ENCODE results near the gene CALY.

Gene CALY

DNA sequence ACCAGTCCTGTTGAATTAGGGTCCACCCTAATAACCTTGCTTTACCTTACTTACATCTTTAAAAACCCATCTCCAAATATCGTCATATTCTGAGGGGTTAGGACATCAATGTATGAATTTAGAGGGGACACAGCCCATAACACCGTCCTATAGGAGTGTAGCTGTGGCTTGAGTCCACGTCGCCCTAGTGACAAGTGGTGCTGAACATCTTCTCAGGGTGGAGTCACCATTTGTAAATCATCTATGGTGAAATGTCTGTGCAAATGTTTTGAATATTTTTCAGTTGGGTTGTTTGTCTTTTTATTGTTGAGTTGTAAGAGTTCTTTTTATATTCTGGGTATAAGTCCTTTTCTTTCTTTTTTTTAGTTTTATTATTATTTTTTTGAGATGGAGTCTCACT is 5.3 kb upstream of the CALY start:
- no peak overlapping the region for H2AFZ ChIP-seq (ENCODE audit: low read depth, low read length)
- no peak overlapping the region for H4K8ac ChIP-seq (ENCODE audit: low read length)
- no peak overlapping the region for H3K27ac ChIP-seq (ENCODE audit: low read length, poor library complexity, severe bottlenecking)
- peaks cover 16 to 71% of the 10 kb centered on the region in 2 experiments for H3K27me3 ChIP-seq (ENCODE audit: control insufficient read depth in 1 of 2, insufficient read depth in 1 of 2, low read length in 2 of 2)
- no peak overlapping the region for H3K4me3 ChIP-seq (ENCODE audit: insufficient read depth in 1 of 2, low read depth in 1 of 2, low read length in 2 of 2)
- H2BK120ac ChIP-seq (ENCODE audit: low read depth, low read length), result no peak overlapping the region
- no peak overlapping the region for H3K4ac ChIP-seq (ENCODE audit: low read depth in 1 of 2, low read length in 2 of 2)
- H2AK5ac ChIP-seq (ENCODE audit: low read length, severe bottlenecking), result no peak overlapping the region
- no peaks in the 10 kb centered on the region for H3K36me3 ChIP-seq (ENCODE audit: control insufficient read depth in 1 of 2, insufficient read depth in 2 of 2, low read depth in 1 of 2, low read length in 2 of 2)
- H2BK5ac ChIP-seq (ENCODE audit: low read depth, low read length, poor library complexity, severe bottlenecking), result no peak overlapping the region
- H3K4me1 ChIP-seq (ENCODE audit: control insufficient read depth, insufficient read depth, low read depth, low read length), result peaks cover 5% of the 10 kb centered on the region
- no peaks in the 10 kb centered on the region for H3K9me3 ChIP-seq (ENCODE audit: control insufficient read depth, low read length)
- no peak overlapping the region for H3K14ac ChIP-seq (ENCODE audit: low read length in 2 of 2)
- H3K4me2 ChIP-seq (ENCODE audit: low read length, poor library complexity, severe bottlenecking), result no peak overlapping the region
- no peak overlapping the region for H3K23ac ChIP-seq (ENCODE audit: low read length in 2 of 2)
- no peak for DNase-seq
- H3K18ac ChIP-seq (ENCODE audit: low read depth in 1 of 2, low read length in 2 of 2), result no peak overlapping the region
- H2BK12ac ChIP-seq (ENCODE audit: low read length in 2 of 2), result no peak overlapping the region
- no peaks in the 10 kb centered on the region for H3K79me1 ChIP-seq (replicated peaks; ENCODE audit: low read length, poor library complexity, severe bottlenecking)
- 88% methylated on average over 4 of the region's 4 CpGs for WGBS
- no peak overlapping the region for H4K91ac ChIP-seq (ENCODE audit: low read length)
- H2BK15ac ChIP-seq (ENCODE audit: low read depth, poor library complexity, severe bottlenecking), result no peak overlapping the region
- H3K9ac ChIP-seq (ENCODE audit: low read length), result no peak overlapping the region

DNA sequence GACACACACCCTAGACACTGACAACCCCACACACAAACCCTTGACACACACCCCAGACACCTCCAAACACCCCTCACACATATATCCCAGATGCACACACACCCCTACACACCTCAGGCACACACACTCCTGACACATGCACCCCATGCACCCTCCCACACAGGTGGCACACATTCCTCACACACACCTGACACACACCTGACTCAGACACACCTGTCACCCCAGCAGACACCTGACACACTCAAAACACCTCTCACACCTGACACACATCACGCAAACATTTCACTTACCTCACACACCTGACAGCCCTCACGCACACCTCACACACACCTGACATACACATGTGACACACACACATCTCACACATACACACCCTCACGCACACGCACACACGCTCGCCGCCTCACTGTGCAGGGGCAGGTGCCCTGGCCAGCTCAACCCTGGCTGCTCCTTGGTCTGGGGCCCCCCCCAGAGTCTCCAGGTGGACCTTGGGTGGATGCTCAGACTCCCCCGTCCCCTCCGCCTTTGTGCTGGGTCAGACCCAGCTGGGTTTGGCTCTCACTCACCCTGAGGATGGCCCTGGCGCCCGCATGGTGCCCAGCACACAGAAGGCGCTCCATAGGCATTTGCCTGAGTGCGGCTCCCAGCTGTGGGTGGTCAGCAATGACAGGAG is 3.1 kb upstream of the CALY start:
- Histone ChIP-seq H3K14ac (ENCODE audit: low read length in 2 of 2) (no peak overlapping the region), H2BK15ac (ENCODE audit: low read depth, poor library complexity, severe bottlenecking) (no peak overlapping the region), H3K27ac (ENCODE audit: low read length, poor library complexity, severe bottlenecking) (no peak overlapping the region), H3K36me3 (ENCODE audit: control insufficient read depth in 1 of 2, insufficient read depth in 2 of 2, low read depth in 1 of 2, low read length in 2 of 2) (peaks cover 0 to 5% of the 10 kb centered on the region in 2 experiments), H3K79me1 (replicated peaks; ENCODE audit: low read length, poor library complexity, severe bottlenecking) (no peaks in the 10 kb centered on the region), H3K18ac (ENCODE audit: low read depth in 1 of 2, low read length in 2 of 2) (no peak overlapping the region), H3K4me1 (ENCODE audit: control insufficient read depth, insufficient read depth, low read depth, low read length) (peaks cover 24% of the 10 kb centered on the region), H3K4me2 (ENCODE audit: low read length, poor library complexity, severe bottlenecking) (no peak overlapping the region), H3K23ac (ENCODE audit: low read length in 2 of 2) (no peak overlapping the region), H2BK120ac (ENCODE audit: low read depth, low read length) (no peak overlapping the region), H2BK12ac (ENCODE audit: low read length in 2 of 2) (no peak overlapping the region), H2AK5ac (ENCODE audit: low read length, severe bottlenecking) (no peak overlapping the region), H4K91ac (ENCODE audit: low read length) (no peak overlapping the region), H3K9ac (ENCODE audit: low read length) (no peak overlapping the region), H2AFZ (ENCODE audit: low read depth, low read length) (no peak overlapping the region), H3K4me3 (ENCODE audit: insufficient read depth in 1 of 2, low read depth in 1 of 2, low read length in 2 of 2) (no peak overlapping the region), H3K4ac (ENCODE audit: low read depth in 1 of 2, low read length in 2 of 2) (no peak overlapping the region), H3K27me3 (ENCODE audit: control insufficient read depth in 1 of 2, insufficient read depth in 1 of 2, low read length in 2 of 2) (peaks cover 27 to 75% of the 10 kb centered on the region in 2 experiments), H3K9me3 (ENCODE audit: control insufficient read depth, low read length) (no peaks in the 10 kb centered on the region), H2BK5ac (ENCODE audit: low read depth, low read length, poor library complexity, severe bottlenecking) (no peak overlapping the region), H4K8ac (ENCODE audit: low read length) (no peak overlapping the region)
- DNase-seq, result no peak
- WGBS, result 88% methylated on average over 13 of the region's 13 CpGs

DNA sequence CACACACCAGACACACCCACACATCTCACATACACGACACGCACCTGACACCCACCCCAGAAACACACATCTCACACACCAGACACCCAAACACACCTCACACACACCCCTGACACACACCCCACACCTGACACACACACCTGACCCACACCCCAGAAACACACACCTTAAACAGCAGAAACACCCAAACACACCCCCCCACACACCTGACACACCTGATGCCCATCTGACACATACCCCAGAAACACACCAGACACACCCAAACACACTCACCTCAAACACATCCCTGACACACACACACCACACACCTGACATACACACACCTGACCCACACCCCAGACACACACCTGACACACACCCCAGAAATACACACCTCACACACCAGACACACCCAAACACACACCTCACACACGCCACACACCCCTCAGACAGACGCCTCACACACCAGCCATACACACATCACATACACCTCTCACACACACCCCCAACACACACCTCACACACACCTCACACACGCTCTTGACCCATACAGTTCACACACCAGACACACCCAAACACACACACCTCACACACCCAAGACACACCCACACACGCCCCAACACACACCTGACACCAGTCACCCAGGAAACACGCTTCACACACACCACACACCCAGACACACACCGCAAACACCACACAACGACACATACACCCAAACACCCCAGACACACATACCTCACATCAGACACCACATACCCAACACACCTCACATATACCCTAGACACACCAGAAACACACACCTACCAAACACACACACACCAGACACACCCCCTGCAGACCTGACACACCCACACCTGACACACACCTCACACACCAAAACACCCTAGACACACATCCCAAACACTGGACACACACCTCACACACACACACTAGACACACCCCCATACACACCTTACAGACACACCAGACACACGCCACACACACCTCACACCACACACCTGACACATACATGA is 1.7 kb upstream of the CALY start:
- Histone ChIP-seq H3K4me2 (ENCODE audit: low read length, poor library complexity, severe bottlenecking) (no peak overlapping the region), H2BK15ac (ENCODE audit: low read depth, poor library complexity, severe bottlenecking) (no peak overlapping the region), H2AFZ (ENCODE audit: low read depth, low read length) (no peak overlapping the region), H3K79me1 (replicated peaks; ENCODE audit: low read length, poor library complexity, severe bottlenecking) (no peaks in the 10 kb centered on the region), H2BK120ac (ENCODE audit: low read depth, low read length) (no peak overlapping the region), H2BK12ac (ENCODE audit: low read length in 2 of 2) (no peak overlapping the region), H3K4me3 (ENCODE audit: insufficient read depth in 1 of 2, low read depth in 1 of 2, low read length in 2 of 2) (peak overlapping the region in 1 of 2 experiments; percentile 26), H3K9ac (ENCODE audit: low read length) (no peak overlapping the region), H3K4me1 (ENCODE audit: control insufficient read depth, insufficient read depth, low read depth, low read length) (peaks cover 24% of the 10 kb centered on the region), H4K91ac (ENCODE audit: low read length) (peak overlapping the region; percentile 21), H3K4ac (ENCODE audit: low read depth in 1 of 2, low read length in 2 of 2) (no peak overlapping the region), H3K23ac (ENCODE audit: low read length in 2 of 2) (no peak overlapping the region), H3K27ac (ENCODE audit: low read length, poor library complexity, severe bottlenecking) (no peak overlapping the region), H3K36me3 (ENCODE audit: control insufficient read depth in 1 of 2, insufficient read depth in 2 of 2, low read depth in 1 of 2, low read length in 2 of 2) (peaks cover 0 to 5% of the 10 kb centered on the region in 2 experiments), H2BK5ac (ENCODE audit: low read depth, low read length, poor library complexity, severe bottlenecking) (no peak overlapping the region), H2AK5ac (ENCODE audit: low read length, severe bottlenecking) (no peak overlapping the region), H3K9me3 (ENCODE audit: control insufficient read depth, low read length) (no peaks in the 10 kb centered on the region), H3K27me3 (ENCODE audit: control insufficient read depth in 1 of 2, insufficient read depth in 1 of 2, low read length in 2 of 2) (peaks cover 36 to 70% of the 10 kb centered on the region in 2 experiments), H4K8ac (ENCODE audit: low read length) (no peak overlapping the region), H3K14ac (ENCODE audit: low read length in 2 of 2) (peak overlapping the region in 1 of 2 experiments; percentile 6), H3K18ac (ENCODE audit: low read depth in 1 of 2, low read length in 2 of 2) (no peak overlapping the region)
- DNase-seq, result no peak
- 85% methylated on average over 10 of the region's 10 CpGs for WGBS

DNA sequence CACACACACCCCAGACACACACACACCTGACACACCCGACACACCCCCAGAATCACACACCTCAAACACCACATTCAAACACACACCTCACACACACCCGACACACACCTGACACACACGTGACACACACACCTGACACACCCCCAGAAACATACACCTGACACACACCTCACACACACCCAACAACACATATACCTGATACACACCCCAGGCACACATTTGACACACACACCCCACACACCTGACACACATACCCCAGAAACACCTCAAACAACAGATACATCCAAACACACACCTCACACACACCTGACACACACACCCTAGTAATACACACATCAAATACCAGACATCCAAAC is 652 bp upstream of the CALY start:
- WGBS, result 88% methylated on average over 3 of the region's 3 CpGs
- no peak overlapping the region for H2BK120ac ChIP-seq (ENCODE audit: low read depth, low read length)

More for the DNA sequence above, 652 bp upstream of the CALY start:
- peaks cover 46 to 67% of the 10 kb centered on the region in 2 experiments for H3K27me3 ChIP-seq (ENCODE audit: control insufficient read depth in 1 of 2, insufficient read depth in 1 of 2, low read length in 2 of 2)
- no peaks in the 10 kb centered on the region for H3K9me3 ChIP-seq (ENCODE audit: control insufficient read depth, low read length)
- no peak overlapping the region for H3K9ac ChIP-seq (ENCODE audit: low read length)
- H2AK5ac ChIP-seq (ENCODE audit: low read length, severe bottlenecking), result no peak overlapping the region
- peaks cover 21% of the 10 kb centered on the region for H3K4me1 ChIP-seq (ENCODE audit: control insufficient read depth, insufficient read depth, low read depth, low read length)
- no peaks in the 10 kb centered on the region for H3K79me1 ChIP-seq (replicated peaks; ENCODE audit: low read length, poor library complexity, severe bottlenecking)
- H4K8ac ChIP-seq (ENCODE audit: low read length), result no peak overlapping the region
- no peak overlapping the region for H3K27ac ChIP-seq (ENCODE audit: low read length, poor library complexity, severe bottlenecking)
- no peak overlapping the region for H3K4ac ChIP-seq (ENCODE audit: low read depth in 1 of 2, low read length in 2 of 2)
- H3K18ac ChIP-seq (ENCODE audit: low read depth in 1 of 2, low read length in 2 of 2), result no peak overlapping the region
- no peak overlapping the region for H3K14ac ChIP-seq (ENCODE audit: low read length in 2 of 2)
- no peak overlapping the region for H2BK15ac ChIP-seq (ENCODE audit: low read depth, poor library complexity, severe bottlenecking)
- H3K36me3 ChIP-seq (ENCODE audit: control insufficient read depth in 1 of 2, insufficient read depth in 2 of 2, low read depth in 1 of 2, low read length in 2 of 2), result peaks cover 0 to 5% of the 10 kb centered on the region in 2 experiments
- no peak overlapping the region for H3K4me2 ChIP-seq (ENCODE audit: low read length, poor library complexity, severe bottlenecking)
- H2BK12ac ChIP-seq (ENCODE audit: low read length in 2 of 2), result no peak overlapping the region
- H2BK5ac ChIP-seq (ENCODE audit: low read depth, low read length, poor library complexity, severe bottlenecking), result no peak overlapping the region
- H3K23ac ChIP-seq (ENCODE audit: low read length in 2 of 2), result no peak overlapping the region
- no peak overlapping the region for H3K4me3 ChIP-seq (ENCODE audit: insufficient read depth in 1 of 2, low read depth in 1 of 2, low read length in 2 of 2)
- no peak overlapping the region for H2AFZ ChIP-seq (ENCODE audit: low read depth, low read length)
- no peak overlapping the region for H4K91ac ChIP-seq (ENCODE audit: low read length)
- no peak for DNase-seq
